ENCODE measurements around the gene SLC22A23. TPM values are rescaled to one million over a fixed set of nuclear protein-coding genes. Genes with fewer than 3 reads are reported as not detected.
A peak's percentile ranks its signal among the peaks of the same experiment; 100 is the strongest.

The SLC22A23 gene
- total RNA-seq, 1 donor from 2014 or later = 27.8 TPM

GRCh38 chr6:3253597-3253961, 203.3 kb downstream of the SLC22A23 start:
- no peaks in the 10 kb centered on the region for H3K36me3 ChIP-seq
- DNase-seq (no peak), ATAC-seq (no peak)
- no peaks in the 10 kb centered on the region for H3K9me3 ChIP-seq
- intact Hi-C loops (cut with DNase I) = loop anchor here (10.0 kb wide), 1 partner anchor 129 kb away; no protein-coding TSS in a partner anchor
- H3K27me3 ChIP-seq (ENCODE audit: low read depth) = peaks cover under 1% of the 10 kb centered on the region
- no peak overlapping the region for H3K4me3 ChIP-seq
- TF ChIP-seq, protein P1, sequence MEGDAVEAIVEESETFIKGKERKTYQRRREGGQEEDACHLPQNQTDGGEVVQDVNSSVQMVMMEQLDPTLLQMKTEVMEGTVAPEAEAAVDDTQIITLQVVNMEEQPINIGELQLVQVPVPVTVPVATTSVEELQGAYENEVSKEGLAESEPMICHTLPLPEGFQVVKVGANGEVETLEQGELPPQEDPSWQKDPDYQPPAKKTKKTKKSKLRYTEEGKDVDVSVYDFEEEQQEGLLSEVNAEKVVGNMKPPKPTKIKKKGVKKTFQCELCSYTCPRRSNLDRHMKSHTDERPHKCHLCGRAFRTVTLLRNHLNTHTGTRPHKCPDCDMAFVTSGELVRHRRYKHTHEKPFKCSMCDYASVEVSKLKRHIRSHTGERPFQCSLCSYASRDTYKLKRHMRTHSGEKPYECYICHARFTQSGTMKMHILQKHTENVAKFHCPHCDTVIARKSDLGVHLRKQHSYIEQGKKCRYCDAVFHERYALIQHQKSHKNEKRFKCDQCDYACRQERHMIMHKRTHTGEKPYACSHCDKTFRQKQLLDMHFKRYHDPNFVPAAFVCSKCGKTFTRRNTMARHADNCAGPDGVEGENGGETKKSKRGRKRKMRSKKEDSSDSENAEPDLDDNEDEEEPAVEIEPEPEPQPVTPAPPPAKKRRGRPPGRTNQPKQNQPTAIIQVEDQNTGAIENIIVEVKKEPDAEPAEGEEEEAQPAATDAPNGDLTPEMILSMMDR (IDR thresholded peaks at IDR 0.05) = no peak
- H3K27ac ChIP-seq = no peak overlapping the region
- peaks cover 13% of the 10 kb centered on the region for H3K4me1 ChIP-seq

DNA sequence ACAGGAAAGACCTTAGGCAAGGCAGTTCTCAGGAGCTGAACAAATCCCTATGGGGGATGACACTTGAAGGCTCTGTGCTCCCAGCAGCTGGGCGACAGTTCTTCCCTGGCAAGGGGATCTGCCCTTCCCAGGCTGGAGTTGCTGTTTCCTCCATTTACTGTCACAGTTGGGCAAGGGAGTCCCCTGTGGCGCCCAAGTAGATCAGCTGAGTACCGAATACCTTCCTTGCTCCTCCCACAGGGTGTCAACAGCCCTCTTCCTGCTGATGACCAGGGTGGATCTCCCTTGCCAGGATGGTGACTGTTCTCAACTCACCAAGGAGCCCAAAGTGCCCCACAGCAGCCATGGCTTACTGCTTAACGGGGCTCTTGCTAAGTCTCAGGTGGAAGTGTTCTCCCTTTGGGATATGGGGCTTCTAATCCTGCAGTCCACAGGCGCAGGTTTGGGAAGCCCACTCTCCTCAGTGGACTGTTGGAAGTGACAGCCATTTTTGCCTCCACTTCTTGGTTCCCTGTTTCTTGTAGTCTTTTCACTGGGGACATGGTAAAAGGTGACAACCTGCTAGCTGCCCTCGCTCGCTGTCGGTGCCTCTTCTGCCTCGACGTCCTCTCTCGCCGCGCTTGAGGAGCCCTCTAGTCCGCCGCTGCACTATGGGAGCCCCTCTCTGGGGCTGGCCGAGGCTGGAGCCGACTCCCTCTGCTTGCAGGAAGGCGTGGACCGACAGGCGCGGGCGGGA, 203.8 kb downstream of the SLC22A23 start:
- DNase-seq = no peak
- ATAC-seq = no peak
- no peaks in the 10 kb centered on the region for H3K36me3 ChIP-seq
- H3K27ac ChIP-seq = no peak overlapping the region
- H3K4me3 ChIP-seq = no peak overlapping the region
- intact Hi-C loops (cut with DNase I) = loop anchor here (10.0 kb wide), 1 partner anchor 128 kb away; no protein-coding TSS in a partner anchor
- no peaks in the 10 kb centered on the region for H3K9me3 ChIP-seq
- TF ChIP-seq, protein P1 (IDR thresholded peaks at IDR 0.05) = no peak
- peaks cover 11% of the 10 kb centered on the region for H3K4me1 ChIP-seq
- peaks cover 6% of the 10 kb centered on the region for H3K27me3 ChIP-seq (ENCODE audit: low read depth)

- Histone ChIP-seq H3K36me3 (no peaks in the 10 kb centered on the region), H3K9me3 (no peaks in the 10 kb centered on the region), H3K4me1 (peaks cover 18% of the 10 kb centered on the region), H3K27me3 (ENCODE audit: low read depth) (peaks cover 11% of the 10 kb centered on the region), H3K27ac (no peak overlapping the region), H3K4me3 (no peak overlapping the region)
- TF ChIP-seq, protein P1 (IDR thresholded peaks at IDR 0.05) = no peak
- DNase-seq (no peak), ATAC-seq (no peak)
- intact Hi-C loops (cut with DNase I) = loop anchor here (10.0 kb wide), 1 partner anchor 128 kb away; no protein-coding TSS in a partner anchor
Observed at GRCh38 chr6:3252369-3252768, 204.5 kb downstream of the SLC22A23 start.

DNA sequence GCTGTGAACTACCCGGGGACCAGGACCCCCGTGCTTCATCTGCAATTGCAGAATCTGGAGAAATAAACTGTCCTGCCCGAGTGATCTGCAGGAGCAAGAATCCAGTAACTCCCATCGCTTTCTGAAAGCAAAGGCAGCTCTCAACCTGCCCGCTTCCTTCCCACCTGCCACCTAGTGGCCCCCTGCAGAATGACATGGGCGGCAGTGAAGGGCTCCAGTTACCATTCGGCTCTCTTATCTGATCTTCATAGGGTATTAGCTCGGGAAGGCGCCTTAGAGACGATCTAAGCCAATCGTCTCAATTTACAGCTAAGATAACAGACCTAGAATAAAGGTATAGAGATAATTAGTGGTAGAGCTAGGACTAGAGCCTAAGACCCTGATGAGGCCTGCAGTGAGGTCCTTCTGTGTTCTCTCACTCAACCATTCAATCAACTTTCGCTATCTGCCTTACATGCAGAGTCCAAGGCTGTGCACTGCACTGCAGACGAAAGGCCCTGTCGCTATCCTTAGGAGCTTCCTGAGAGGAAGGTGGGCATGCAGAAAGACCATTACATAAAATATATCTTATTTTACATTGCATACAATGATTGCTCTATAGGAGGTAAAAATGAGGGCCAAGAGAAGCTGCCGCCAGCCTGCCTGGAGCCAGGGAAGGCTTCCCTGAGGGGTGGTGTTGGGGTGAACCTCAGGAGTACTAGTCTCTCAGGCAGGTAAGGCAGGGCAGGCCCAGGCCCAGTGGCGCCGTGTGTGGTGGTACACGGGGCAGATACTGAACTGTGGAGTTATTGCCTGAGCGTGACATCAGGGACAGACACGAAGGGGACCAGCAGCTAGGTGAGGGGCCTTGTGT, 205.2 kb downstream of the SLC22A23 start:
- peak; percentile 84 for DNase-seq
- Histone ChIP-seq H3K9me3 (no peaks in the 10 kb centered on the region), H3K4me1 (peaks cover 18% of the 10 kb centered on the region), H3K27me3 (ENCODE audit: low read depth) (peaks cover 11% of the 10 kb centered on the region), H3K27ac (no peak overlapping the region), H3K36me3 (no peaks in the 10 kb centered on the region), H3K4me3 (peak overlapping the region; percentile 17)
- intact Hi-C loops (cut with DNase I) = loop anchor here (10.0 kb wide), 1 partner anchor 127 kb away; no protein-coding TSS in a partner anchor
- peak; percentile 89 to 90 for ATAC-seq
- TF ChIP-seq, protein P1 (IDR thresholded peaks at IDR 0.05) = peak; percentile 97

DNA sequence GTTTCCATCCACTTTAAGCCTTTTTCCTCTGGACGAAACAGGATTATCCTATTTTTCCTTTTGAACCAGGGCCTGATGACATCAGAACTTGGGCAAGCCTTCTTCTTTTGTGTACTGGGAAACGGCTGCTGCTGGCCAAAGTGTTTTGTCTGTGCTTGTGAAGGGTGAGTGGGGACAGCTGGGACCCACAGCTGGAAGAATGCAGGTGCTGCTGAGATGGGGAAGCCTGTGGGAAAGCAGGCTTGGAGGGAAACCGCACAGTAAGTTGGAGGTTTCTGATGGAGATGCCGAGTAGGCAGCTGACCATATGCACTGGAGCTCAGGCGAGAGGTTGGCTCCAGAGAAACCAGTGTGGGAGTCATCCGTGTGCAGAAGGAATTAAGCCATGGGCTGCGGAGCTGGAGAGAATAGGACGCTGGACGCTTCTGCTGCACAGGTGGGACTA, 206.6 kb downstream of the SLC22A23 start:
- TF ChIP-seq, protein P1 (IDR thresholded peaks at IDR 0.05) = no peak
- Histone ChIP-seq H3K36me3 (no peaks in the 10 kb centered on the region), H3K9me3 (no peaks in the 10 kb centered on the region), H3K4me3 (no peak overlapping the region), H3K4me1 (peaks cover 18% of the 10 kb centered on the region), H3K27ac (no peak overlapping the region), H3K27me3 (ENCODE audit: low read depth) (peaks cover 11% of the 10 kb centered on the region)
- ATAC-seq = no peak
- intact Hi-C loops (cut with DNase I) = loop anchor here (10.0 kb wide), 1 partner anchor 125 kb away; no protein-coding TSS in a partner anchor
- no peak for DNase-seq
